ENCODE results near the gene DPEP1. TPM values are rescaled to one million over a fixed set of nuclear protein-coding genes. Genes with fewer than 3 reads are reported as not detected.
A peak's percentile ranks its signal among the peaks of the same experiment; 100 is the strongest.
"Not testable (repeated sequence)": the region's sequence is repeated elsewhere in the genome, so short reads cannot be mapped to it uniquely, and the experiment has no call there.

DPEP1 gene
- not detected for polyA plus RNA-seq

- Mint-ChIP-seq H3K27me3 (peaks cover 9% of the 10 kb centered on the region), H3K4me3 (peak within 1 kb of the TSS in 1 of 4 donors; percentile 55), H3K36me3 (no peaks in the 10 kb centered on the region), H3K4me1 (peaks cover 0 to 8% (median 3%) of the 10 kb centered on the region in 3 donors), H3K9me3 (no peaks in the 10 kb centered on the region), H3K27ac (no peak within 1 kb of the TSS)
Measured at GRCh38 chr16:89613231-89613953, at the start of gene DPEP1. TSS of gene DPEP1 (plus strand) at chr16:89613642. CDS start at chr16:89630411, 16,769 bp downstream.

GRCh38 chr16:89564476-89565255 lies 48.8 kb upstream of the DPEP1 start:
- H3K4me1 Mint-ChIP-seq, result peaks cover 34 to 51% (median 35%) of the 10 kb centered on the region in 3 donors
- H3K36me3 Mint-ChIP-seq, result peaks cover 10% of the 10 kb centered on the region
- no peaks in the 10 kb centered on the region for H3K27me3 Mint-ChIP-seq
- H3K27ac Mint-ChIP-seq, result peak overlapping the region; percentile 85 to 96 (median 85)
- peak overlapping the region; percentile 34 to 87 (median 68) for H3K4me3 Mint-ChIP-seq
- no peaks in the 10 kb centered on the region for H3K9me3 Mint-ChIP-seq

- peak overlapping the region; percentile 34 to 86 (median 66) for H3K4me3 Mint-ChIP-seq
- peak overlapping the region; percentile 71 to 96 (median 85) for H3K27ac Mint-ChIP-seq
- peaks cover 33 to 46% (median 35%) of the 10 kb centered on the region in 3 donors for H3K4me1 Mint-ChIP-seq
- peaks cover 10% of the 10 kb centered on the region for H3K36me3 Mint-ChIP-seq
- H3K9me3 Mint-ChIP-seq, result no peaks in the 10 kb centered on the region
- no peaks in the 10 kb centered on the region for H3K27me3 Mint-ChIP-seq
Measured at GRCh38 chr16:89565256-89565505, 48.3 kb upstream of the DPEP1 start.

- H3K4me1 Mint-ChIP-seq, result peaks cover 33 to 42% (median 35%) of the 10 kb centered on the region in 3 donors
- H3K9me3 Mint-ChIP-seq, result no peaks in the 10 kb centered on the region
- peak overlapping the region; percentile 23 to 85 (median 53) for H3K27ac Mint-ChIP-seq
Measured at GRCh38 chr16:89565506-89566372, 47.7 kb upstream of the DPEP1 start.

GRCh38 chr16:89567656-89568594 lies 45.5 kb upstream of the DPEP1 start:
- Mint-ChIP-seq H3K27me3 (peaks cover 4% of the 10 kb centered on the region), H3K9me3 (no peaks in the 10 kb centered on the region), H3K27ac (peak overlapping the region in 1 of 3 donors; percentile 48), H3K36me3 (peaks cover 6% of the 10 kb centered on the region), H3K4me1 (peaks cover 29 to 33% (median 31%) of the 10 kb centered on the region in 3 donors), H3K4me3 (peak overlapping the region in 1 of 4 donors; percentile 66)

More at GRCh38 chr16:89565506-89566372, 47.7 kb upstream of the DPEP1 start:
- Mint-ChIP-seq H3K36me3 (peaks cover 10% of the 10 kb centered on the region), H3K4me3 (peak overlapping the region in 3 of 4 donors; percentile 80 to 91 (median 86)), H3K27me3 (no peaks in the 10 kb centered on the region)

- peak overlapping the region in 1 of 4 donors; percentile 65 for H3K4me3 Mint-ChIP-seq
Measured at GRCh38 chr16:89569506-89570341, 43.7 kb upstream of the DPEP1 start.

GRCh38 chr16:89570342-89570923 lies 43.0 kb upstream of the DPEP1 start:
- peaks cover 2% of the 10 kb centered on the region for H3K36me3 Mint-ChIP-seq
- no peak overlapping the region for H3K27ac Mint-ChIP-seq
- H3K27me3 Mint-ChIP-seq, result peaks cover 10% of the 10 kb centered on the region
- peaks cover 14 to 23% (median 16%) of the 10 kb centered on the region in 3 donors for H3K4me1 Mint-ChIP-seq
- no peak overlapping the region for H3K4me3 Mint-ChIP-seq
- no peaks in the 10 kb centered on the region for H3K9me3 Mint-ChIP-seq

More at GRCh38 chr16:89569506-89570341, 43.7 kb upstream of the DPEP1 start:
- H3K27ac Mint-ChIP-seq, result no peak overlapping the region
- peaks cover 2% of the 10 kb centered on the region for H3K36me3 Mint-ChIP-seq
- no peaks in the 10 kb centered on the region for H3K9me3 Mint-ChIP-seq
- H3K27me3 Mint-ChIP-seq, result peaks cover 10% of the 10 kb centered on the region
- H3K4me1 Mint-ChIP-seq, result peaks cover 21 to 30% (median 22%) of the 10 kb centered on the region in 3 donors

- Mint-ChIP-seq H3K4me3 (peak overlapping the region in 1 of 4 donors; percentile 70), H3K4me1 (peaks cover 8 to 17% (median 10%) of the 10 kb centered on the region in 3 donors)
- not testable (repeated sequence) for H3K27me3 Mint-ChIP-seq, H3K36me3 Mint-ChIP-seq, H3K27ac Mint-ChIP-seq, H3K9me3 Mint-ChIP-seq
Measured at GRCh38 chr16:89570983-89571598, 42.4 kb upstream of the DPEP1 start.

GRCh38 chr16:89571636-89572035 lies 41.8 kb upstream of the DPEP1 start:
- H3K4me1 Mint-ChIP-seq, result peaks cover 8 to 13% (median 8%) of the 10 kb centered on the region in 3 donors
- H3K36me3 Mint-ChIP-seq, result peaks cover 2% of the 10 kb centered on the region
- H3K4me3 Mint-ChIP-seq, result peak overlapping the region in 2 of 4 donors; percentile 54 to 77
- H3K27ac Mint-ChIP-seq, result peak overlapping the region in 1 of 3 donors; percentile 39
- no peaks in the 10 kb centered on the region for H3K9me3 Mint-ChIP-seq
- H3K27me3 Mint-ChIP-seq, result peaks cover 10% of the 10 kb centered on the region

GRCh38 chr16:89572073-89572484 lies 41.4 kb upstream of the DPEP1 start:
- peaks cover 8 to 13% (median 8%) of the 10 kb centered on the region in 3 donors for H3K4me1 Mint-ChIP-seq
- no peaks in the 10 kb centered on the region for H3K9me3 Mint-ChIP-seq
- H3K4me3 Mint-ChIP-seq, result peak overlapping the region in 1 of 4 donors; percentile 54
- H3K36me3 Mint-ChIP-seq, result peaks cover 2% of the 10 kb centered on the region
- peaks cover 10% of the 10 kb centered on the region for H3K27me3 Mint-ChIP-seq
- H3K27ac Mint-ChIP-seq, result peak overlapping the region; percentile 39 to 93 (median 47)

GRCh38 chr16:89572485-89573205 lies 40.8 kb upstream of the DPEP1 start:
- H3K36me3 Mint-ChIP-seq, result peaks cover 2% of the 10 kb centered on the region
- H3K27ac Mint-ChIP-seq, result peak overlapping the region; percentile 47 to 73 (median 59)
- H3K27me3 Mint-ChIP-seq, result peaks cover 10% of the 10 kb centered on the region
- H3K4me3 Mint-ChIP-seq, result peak overlapping the region in 2 of 4 donors; percentile 54 to 78
- H3K9me3 Mint-ChIP-seq, result no peaks in the 10 kb centered on the region
- peaks cover 8 to 11% (median 8%) of the 10 kb centered on the region in 3 donors for H3K4me1 Mint-ChIP-seq

Data from IgD-negative memory B cell (primary cell).